ENCODE data around the gene GINS2. TPM values are rescaled to one million over a fixed set of nuclear protein-coding genes. Genes with fewer than 3 reads are reported as not detected.

GINS2 gene
- polyA plus RNA-seq, 1 experiment: 5.1 TPM

DNA sequence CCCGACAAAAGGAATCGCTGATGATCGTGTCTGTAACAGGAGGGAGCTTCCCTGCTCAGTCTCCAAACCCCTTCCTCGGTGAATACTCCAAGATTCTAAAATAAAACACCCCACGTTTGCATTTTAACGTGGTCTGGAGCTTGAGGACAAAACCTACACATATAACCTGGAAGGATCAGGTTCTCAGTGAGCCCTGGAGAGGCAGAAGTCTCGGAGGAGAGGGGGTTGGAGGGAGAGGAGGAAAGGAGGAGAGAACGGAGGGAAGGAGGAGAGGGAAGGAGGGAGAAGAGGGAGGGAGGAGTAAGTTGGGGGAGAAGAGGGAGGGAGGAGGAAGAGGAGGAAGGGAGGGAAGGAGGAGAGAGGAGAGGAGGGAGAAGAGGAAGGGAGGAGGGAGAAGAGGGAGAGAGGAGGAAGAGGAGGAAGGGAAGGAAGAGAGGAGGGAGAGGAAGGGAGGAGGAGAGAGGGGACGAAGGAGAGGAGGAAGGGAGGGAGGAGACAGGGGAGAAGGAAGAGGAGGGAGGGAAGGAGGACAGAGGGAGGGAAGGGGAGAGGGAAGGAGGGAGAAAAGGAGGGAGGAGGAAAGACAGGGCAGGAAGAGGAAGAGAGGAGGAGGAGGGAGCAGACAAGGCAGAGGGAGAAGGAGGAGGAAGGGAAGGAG lies 27.4 kb upstream of the GINS2 start:
- Histone ChIP-seq H3K27me3 (ENCODE audit: control insufficient read depth, insufficient read depth, low read length) (no peaks in the 10 kb centered on the region), H3K4me3 (ENCODE audit: low read depth, low read length) (no peak overlapping the region), H3K9me3 (ENCODE audit: control insufficient read depth, insufficient read depth, low read length) (peaks cover 12% of the 10 kb centered on the region), H3K27ac (ENCODE audit: low read depth, low read length) (no peak overlapping the region)
- TF ChIP-seq CTCF (IDR thresholded peaks at IDR 0.05; ENCODE audit: low read depth, low read length): no peak
- no peak for DNase-seq (ENCODE audit: low read depth, low spot score)
- ChIA-PET POLR2A (no interaction called here), CTCF (interaction anchor here (0.8 to 1.8 kb wide), 9 partner anchors 7 to 463 kb away, joined by 3 to 9 read pairs (median 6); no protein-coding TSS in a partner anchor)

GRCh38 chr16:85715169-85716021 lies 26.6 kb upstream of the GINS2 start:
- H3K4me3 ChIP-seq (ENCODE audit: low read depth, low read length): no peak overlapping the region
- CTCF ChIA-PET: interaction anchor here (0.7 to 1.8 kb wide), 3 partner anchors 12 to 462 kb away, joined by 3 to 6 read pairs (median 3); no protein-coding TSS in a partner anchor
- no peak for DNase-seq (ENCODE audit: low read depth, low spot score)
- peaks cover 12% of the 10 kb centered on the region for H3K9me3 ChIP-seq (ENCODE audit: control insufficient read depth, insufficient read depth, low read length)
- POLR2A ChIA-PET: interaction anchor here (0.6 kb wide), 1 partner anchor 177 kb away, joined by 3 read pairs; no protein-coding TSS in a partner anchor
- no peaks in the 10 kb centered on the region for H3K27me3 ChIP-seq (ENCODE audit: control insufficient read depth, insufficient read depth, low read length)
- H3K27ac ChIP-seq (ENCODE audit: low read depth, low read length): no peak overlapping the region
- TF ChIP-seq CTCF (IDR thresholded peaks at IDR 0.05; ENCODE audit: low read depth, low read length): no peak

DNA sequence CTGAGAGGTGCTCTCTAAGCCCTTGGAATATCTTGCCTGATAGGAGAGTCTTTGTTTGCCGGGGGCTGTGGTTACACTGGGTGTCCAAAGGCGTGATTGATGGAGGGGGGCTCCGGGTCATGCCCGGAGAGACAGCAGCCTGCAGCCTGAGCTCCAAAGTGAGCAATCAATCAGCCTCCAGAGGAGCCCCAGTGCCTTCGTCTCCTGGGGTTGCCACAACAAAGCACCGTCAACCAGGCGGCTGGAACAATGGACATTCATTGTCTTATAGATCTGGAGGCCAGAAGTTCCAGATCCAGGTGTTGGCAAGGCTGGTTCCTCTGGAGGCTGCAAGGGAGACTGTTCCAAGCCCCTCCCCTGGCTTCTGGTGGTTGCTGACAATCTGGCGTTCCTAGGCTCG lies 24.0 kb upstream of the GINS2 start:
- POLR2A ChIA-PET: no interaction called here
- TF ChIP-seq CTCF (IDR thresholded peaks at IDR 0.05; ENCODE audit: low read depth, low read length): no peak
- peaks cover 12% of the 10 kb centered on the region for H3K9me3 ChIP-seq (ENCODE audit: control insufficient read depth, insufficient read depth, low read length)
- H3K4me3 ChIP-seq (ENCODE audit: low read depth, low read length): no peak overlapping the region
- H3K27me3 ChIP-seq (ENCODE audit: control insufficient read depth, insufficient read depth, low read length): no peaks in the 10 kb centered on the region
- H3K27ac ChIP-seq (ENCODE audit: low read depth, low read length): no peak overlapping the region
- DNase-seq (ENCODE audit: low read depth, low spot score): no peak
- CTCF ChIA-PET: no interaction called here

DNA sequence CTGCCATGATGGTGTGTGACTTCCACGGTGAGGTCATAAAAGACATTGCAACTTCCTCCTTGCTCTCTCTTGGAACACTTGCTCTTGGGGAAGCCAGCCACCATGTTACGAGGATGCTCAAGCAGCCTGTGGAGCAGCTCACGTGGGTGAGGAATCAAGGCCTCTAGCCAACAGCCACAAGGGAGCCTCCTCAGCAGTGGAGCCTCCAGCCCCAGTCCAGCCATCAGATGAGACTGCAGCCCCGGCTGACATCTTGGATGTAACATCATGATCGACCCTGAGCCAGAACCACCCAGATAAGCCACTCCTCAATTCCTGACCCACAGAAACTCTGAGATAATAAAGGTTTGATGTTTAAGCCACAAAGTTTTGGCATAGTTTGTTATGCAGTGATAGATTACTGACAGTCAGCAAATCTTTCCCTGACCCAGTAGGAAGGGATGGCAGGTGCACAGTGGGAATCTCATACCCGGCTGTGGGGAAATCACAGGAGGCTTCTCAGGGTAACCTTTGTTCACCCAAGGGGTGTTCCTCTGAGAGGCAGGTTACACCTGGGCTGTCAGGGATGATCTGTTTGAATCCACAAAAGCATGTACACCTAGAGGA lies 23.3 kb upstream of the GINS2 start:
- Histone ChIP-seq H3K4me3 (ENCODE audit: low read depth, low read length) (no peak overlapping the region), H3K27me3 (ENCODE audit: control insufficient read depth, insufficient read depth, low read length) (no peaks in the 10 kb centered on the region), H3K27ac (ENCODE audit: low read depth, low read length) (no peak overlapping the region), H3K9me3 (ENCODE audit: control insufficient read depth, insufficient read depth, low read length) (peaks cover 12% of the 10 kb centered on the region)
- ChIA-PET CTCF (no interaction called here), POLR2A (interaction anchor here (0.6 kb wide), 1 partner anchor 18 kb away, joined by 3 read pairs; no protein-coding TSS in a partner anchor)
- TF ChIP-seq CTCF (IDR thresholded peaks at IDR 0.05; ENCODE audit: low read depth, low read length): no peak
- no peak for DNase-seq (ENCODE audit: low read depth, low spot score)
